AML-193 (cell line): ENCODE data around the gene PSMB3.
"Not testable (repeated sequence)": the region's sequence is repeated elsewhere in the genome, so short reads cannot be mapped to it uniquely, and the experiment has no call there.

Experiments used
- DNase-seq, 2 experiments: peaks; one replicate each; lab custom pipeline; 2025; lab: John Stamatoyannopoulos, UW

Gene PSMB3

DNA sequence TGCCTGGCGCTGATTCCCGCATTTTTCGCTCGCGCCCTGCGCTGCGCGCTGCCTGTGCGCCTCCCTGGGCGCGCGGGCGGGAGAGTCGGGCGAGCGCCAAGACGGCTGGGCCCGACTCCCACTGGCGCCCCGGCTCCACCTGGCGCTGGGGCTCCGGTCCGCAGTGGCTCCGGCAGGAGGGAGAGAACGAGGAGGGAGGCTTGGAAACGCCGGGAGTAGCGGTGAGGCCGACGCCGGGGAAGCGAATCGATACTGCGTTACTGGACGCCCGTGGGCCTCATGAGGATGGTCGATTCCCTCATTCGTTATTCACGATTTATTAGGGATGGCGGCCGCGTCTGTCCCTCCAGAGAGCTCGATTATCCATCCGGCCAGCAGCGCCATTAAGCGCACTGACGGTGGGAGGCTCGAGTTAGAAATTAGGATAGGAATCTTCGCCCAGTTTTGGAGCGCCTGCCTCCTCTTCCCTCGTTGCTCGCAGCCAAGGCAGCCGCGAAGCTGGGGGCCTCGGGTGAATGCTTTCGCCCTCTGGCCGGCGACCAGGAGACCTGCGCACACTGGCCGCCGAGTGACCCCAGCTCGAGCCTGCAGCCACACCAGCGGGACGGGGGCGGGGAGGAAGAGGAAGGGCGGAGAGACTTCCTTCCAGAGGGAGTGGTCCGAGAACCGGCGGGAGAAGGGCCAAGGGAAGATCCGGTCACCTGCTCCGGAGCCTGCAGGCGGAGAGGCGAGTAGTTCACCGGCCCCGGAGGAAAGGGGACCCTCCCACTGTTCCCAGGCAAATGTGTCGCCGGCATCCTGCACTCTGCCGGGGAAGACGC is 3.1 kb upstream of the PSMB3 start:
- no peak for DNase-seq

GRCh38 chr17:38750044-38750311 is 2.6 kb upstream of the PSMB3 start:
- no peak for DNase-seq

DNA sequence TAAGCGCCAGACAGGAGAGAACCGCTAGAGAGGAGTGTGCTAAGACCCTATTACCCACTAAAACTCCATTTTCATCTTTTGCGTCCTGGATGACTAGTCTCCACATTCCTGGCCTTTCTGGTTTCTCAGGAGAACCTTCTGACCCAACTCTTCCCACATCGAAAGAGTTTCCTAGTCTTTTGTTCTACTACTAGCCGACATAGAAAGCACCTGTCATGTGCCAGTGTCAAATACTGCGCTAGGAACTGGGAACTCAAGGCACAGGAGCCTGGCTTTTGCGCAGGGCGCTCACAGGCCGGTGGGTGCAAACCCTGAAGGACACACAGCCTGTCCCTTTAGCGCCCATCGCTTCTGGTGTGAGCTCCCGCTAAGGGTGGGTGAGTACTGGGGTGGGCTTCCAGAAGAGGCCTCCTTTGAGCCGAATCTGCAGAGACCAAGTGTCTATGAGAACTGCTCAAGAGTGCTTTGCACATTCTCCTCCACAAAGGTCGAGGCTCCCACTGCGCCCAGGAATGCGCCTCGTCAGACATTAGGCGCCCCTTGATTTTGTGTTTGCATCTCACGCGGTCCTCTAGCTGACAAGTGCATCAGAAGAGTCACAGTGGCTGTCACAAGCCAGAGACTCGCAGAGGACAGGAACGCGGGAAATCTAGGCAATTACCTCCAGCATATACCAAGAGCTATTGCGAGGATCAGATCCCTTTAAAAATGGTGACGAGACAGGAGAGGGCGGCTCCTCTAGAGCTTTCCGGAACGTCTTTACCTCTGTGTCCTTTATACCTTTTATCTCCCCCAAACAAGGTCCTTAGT is 2.0 kb upstream of the PSMB3 start:
- DNase-seq: peak in 1 of 2 experiments; percentile 20

DNA sequence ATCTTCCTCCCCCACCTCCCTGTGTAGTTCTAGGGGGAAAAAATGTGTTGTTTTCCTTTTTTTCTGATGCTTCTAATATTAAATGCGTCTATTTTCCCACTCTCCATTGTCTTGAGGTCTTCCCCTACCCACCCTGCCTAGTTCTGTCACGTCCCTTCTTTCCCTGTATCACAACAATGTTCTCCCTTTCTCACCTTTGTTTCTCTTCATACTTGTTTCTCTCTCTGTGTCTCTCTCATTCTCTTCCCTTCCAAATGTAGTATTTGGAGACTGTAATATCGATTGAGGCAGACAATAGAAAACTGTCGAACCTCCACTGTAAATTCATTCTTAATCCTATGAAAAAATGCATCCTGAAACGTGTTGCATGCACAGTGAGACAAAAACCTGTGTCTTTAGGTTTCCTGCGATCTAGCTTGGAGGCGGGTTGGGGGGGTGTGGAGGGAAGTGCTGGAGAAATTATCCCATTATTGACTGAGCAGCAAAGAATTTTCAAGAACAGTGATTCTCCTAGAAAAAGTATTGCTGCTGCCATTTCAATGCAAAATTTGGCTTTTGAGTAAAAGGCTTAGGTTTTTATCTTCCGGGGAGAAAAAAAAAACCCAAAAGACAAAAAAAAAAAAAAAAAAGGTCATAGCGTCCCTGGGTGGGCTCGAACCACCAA is 1.3 kb upstream of the PSMB3 start:
- no peak for DNase-seq

- peak; percentile 67 to 74 for DNase-seq
These were observed 683 bp upstream of the PSMB3 start for GRCh38 chr17:38751808-38752307.

DNA sequence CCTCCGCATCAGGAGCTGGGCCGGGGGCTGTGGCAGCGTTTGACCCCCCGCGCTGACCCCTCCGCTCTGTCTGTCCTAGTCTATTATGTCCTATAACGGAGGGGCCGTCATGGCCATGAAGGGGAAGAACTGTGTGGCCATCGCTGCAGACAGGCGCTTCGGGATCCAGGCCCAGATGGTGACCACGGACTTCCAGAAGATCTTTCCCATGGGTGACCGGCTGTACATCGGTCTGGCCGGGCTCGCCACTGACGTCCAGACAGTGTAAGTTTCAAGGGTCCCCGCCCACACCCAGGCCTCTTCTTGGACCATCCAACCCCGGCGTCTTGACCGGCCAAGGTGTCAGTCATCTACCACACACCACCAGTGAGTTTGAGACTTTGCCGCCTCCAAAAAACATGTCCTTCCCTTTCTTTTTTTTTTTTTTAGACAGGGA is 548 bp downstream of the PSMB3 start:
- DNase-seq: no peak

DNA sequence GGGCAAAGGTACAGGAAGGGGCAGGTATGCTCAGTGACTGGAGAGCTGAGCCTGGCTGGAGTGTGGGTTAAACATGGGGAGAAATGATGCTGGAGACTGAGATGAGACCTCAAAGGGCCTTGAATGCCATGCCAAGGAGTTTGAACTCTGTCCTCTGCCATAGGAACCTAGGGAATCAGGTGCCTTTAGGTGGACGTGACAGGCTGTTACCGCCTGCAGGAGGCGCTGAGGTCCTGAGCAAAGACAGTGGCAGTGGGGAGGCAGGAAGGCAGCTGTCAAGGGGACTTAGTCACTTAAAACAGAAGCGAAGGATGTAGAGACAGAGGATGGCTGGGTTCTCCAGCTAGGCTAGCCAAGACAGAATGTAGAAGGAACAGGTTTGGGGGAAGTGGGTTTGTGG is 9.1 kb downstream of the PSMB3 start:
- DNase-seq: peak; percentile 31 to 53

DNA sequence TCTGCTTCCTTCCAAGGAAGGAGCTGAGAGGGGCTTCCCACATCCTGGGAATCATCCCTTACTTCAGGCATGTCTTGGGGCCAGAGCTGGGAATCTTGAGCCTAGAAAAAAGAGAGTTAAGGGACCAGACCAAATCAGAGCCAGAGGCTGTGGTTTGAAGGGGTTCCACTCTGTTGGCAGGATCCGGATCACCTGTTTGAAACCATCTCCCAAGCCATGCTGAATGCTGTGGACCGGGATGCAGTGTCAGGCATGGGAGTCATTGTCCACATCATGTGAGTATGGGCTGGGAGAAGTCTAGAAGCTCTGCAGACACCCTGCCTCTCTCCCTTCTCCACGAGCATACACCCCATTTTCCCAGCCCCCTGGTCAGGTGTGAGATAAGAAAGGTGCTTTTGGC is 9.7 kb downstream of the PSMB3 start:
- DNase-seq: no peak

- DNase-seq: no peak
These were observed 13.8 kb downstream of the PSMB3 start for GRCh38 chr17:38766341-38766740.

GRCh38 chr17:38768417-38768816 is 15.9 kb downstream of the PSMB3 start:
- DNase-seq: no peak

GRCh38 chr17:38773258-38773657 is 20.7 kb downstream of the PSMB3 start:
- no peak for DNase-seq

DNA sequence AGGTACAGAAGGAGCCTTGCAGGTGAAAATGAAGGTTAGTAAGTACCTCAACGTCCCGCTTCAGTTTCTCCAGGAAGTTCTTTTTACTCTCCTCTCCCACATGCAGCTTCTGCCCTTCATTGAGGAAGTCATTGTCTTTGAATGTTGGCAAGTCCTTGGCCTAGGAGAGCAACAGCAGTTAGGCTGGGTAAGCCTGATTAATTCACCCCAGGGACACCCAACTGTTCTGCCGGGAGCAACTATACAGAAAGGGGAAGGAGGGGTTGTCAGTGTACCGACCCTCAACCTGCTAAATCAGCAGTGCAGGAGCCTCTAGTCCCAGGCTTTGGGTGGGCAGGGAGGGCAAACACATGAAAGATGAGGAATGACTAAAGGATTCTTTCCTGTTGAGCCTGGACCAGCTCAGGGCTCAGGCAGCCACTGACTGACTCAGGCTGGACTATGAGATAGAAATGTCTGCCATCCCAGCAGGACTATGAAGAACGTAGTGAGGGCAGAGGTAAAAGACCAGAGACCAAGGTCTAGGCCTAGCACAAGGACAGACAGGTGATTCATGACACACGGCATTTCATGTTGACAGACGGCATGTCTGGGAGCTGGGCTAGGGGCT is 25.2 kb downstream of the PSMB3 start:
- DNase-seq: no peak

DNA sequence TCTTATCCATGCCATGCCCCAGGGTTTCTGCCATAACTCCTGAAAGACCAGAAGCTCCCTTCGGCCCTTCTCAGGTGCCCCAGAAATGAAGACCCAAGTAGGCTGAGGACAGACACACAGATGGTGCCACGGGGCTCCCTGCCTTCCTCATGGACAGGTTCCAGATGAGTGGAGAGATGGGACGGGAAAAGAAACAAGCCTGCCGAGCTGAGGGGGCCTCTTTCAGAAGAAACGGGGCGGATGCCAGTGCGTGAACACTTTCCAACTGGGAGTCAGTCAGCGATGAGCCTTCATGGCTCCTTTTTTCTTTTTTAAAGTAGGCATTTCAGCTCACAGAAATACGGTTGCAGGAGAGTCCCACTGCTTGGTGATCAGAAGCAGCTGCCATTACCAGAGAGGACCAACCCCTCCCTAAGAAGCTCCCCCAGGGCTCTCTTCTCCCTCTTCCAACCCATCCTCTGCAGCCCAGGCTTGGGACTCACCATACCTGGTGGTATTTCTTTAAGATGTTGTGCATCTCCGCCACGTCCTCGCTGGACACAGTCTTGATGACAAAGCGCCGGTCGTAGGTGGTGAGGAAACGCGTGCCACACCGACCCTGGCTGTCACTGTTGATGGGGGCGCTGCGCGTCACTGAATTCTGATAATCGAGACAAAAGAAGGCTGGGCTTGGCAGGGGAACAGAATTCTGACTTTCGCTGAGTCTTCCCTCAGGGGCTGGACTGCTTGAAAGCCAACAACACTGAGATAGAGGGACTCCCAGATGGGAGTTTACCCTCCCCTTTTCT is 27.6 kb downstream of the PSMB3 start:
- DNase-seq: no peak

- no peak for DNase-seq
These were observed 30.7 kb downstream of the PSMB3 start for GRCh38 chr17:38783227-38783626.

GRCh38 chr17:38786372-38786771 is 33.8 kb downstream of the PSMB3 start:
- DNase-seq: no peak

DNA sequence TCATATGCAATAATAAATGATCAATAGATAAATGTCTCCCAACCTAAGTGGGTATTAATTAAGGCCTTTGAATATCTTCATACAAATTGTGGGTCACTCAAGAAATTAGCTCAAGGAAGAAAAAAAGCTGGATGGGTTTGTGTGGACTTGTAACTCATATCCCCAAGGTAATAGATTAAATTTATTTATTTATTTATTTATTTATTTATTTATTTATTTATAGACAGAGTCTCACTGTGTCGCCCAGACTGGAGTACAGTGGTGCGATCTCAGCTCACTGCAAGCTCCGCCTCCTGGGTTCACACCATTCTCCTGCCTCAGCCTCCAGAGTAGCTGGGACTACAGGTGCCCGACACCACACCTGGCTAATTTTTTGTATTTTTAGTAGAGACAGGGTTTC is 35.5 kb downstream of the PSMB3 start:
- not testable (repeated sequence) for DNase-seq

GRCh38 chr17:38789185-38789584 is 36.6 kb downstream of the PSMB3 start:
- no peak for DNase-seq

DNA sequence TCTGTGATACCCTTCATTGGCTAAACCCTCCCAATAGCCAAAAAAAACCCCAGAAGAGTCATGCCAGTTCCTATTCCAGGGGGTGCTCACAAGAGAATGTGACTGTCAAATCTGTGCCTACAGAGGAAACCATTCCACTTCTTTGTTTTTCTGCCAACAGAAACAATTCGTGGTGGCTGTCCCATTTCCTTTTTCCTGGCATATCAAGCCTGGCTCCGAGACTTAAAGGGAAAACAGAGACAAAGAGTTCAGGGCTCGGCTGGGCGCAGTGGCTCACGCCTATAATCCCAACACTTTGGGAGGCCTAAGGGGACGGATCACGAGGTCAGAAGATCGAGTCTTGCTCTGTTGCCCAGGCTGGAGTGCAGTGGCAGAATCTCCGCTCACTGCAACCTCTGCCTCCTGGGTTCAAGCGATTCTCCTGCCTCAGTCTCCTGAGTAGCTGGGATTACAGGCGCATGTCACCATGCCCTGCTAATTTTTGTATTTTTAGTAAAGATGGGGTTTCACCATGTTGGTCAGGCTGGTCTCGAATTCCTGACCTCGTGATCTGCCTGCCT is 37.7 kb downstream of the PSMB3 start:
- DNase-seq: not testable (repeated sequence)

DNA sequence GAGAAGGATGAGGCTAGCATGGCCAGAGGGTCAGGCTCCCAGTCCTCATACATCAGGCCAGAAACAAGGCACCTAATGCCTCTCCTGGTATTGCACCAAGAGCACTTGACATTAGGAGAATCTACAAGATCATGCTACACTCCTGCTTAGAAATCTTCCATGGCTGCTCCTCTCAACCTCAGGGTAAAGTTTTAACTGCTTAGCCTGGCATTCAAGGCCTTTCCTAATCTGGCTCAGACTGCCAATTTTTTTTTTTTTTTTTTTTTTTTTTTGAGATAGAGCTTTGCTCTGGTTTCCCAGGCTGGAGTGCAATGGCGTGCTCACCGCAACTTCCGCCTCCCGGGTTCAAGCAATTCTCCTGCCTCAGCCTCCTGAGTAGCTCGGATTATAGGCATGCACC is 38.6 kb downstream of the PSMB3 start:
- no peak for DNase-seq

- no peak for DNase-seq
These were observed 41.7 kb downstream of the PSMB3 start for GRCh38 chr17:38794221-38794620.
